H9 (cell line): ENCODE results near the gene TLK1. TPM values are rescaled to one million over a fixed set of nuclear protein-coding genes. Genes with fewer than 3 reads are reported as not detected.

ENCODE experiments used
- DNase-seq: peaks from one replicate; pipeline ENCODE4 v3.0.0-alpha.2; 2017
- H2AFZ ChIP-seq: one replicate; pipeline ENCODE4 v1.6.1; 2013; ENCODE audit warnings: mild to moderate bottlenecking, low read length, control low read depth, moderate library complexity
- H2AK5ac ChIP-seq: 2 replicates; pipeline ENCODE4 v1.6.1; 2013; ENCODE audit warnings: low read length, control low read depth, mixed read lengths; ENCODE audit not compliant: insufficient read length
- H2BK120ac ChIP-seq: one replicate; pipeline ENCODE4 v1.6.1; 2013; ENCODE audit warnings: low read depth, mild to moderate bottlenecking, low read length, control low read depth, inconsistent platforms; ENCODE audit not compliant: poor library complexity, severe bottlenecking
- H2BK12ac ChIP-seq: 2 replicates; pipeline ENCODE4 v1.6.1; 2013; ENCODE audit warnings: low read length, control low read depth, mixed read lengths, low read depth; ENCODE audit not compliant: insufficient read length
- H2BK15ac ChIP-seq: 2 replicates; pipeline ENCODE4 v1.6.1; 2013; ENCODE audit warnings: low read depth, low read length, control low read depth
- H2BK20ac ChIP-seq: one replicate; pipeline ENCODE4 v1.6.1; 2013; ENCODE audit warnings: low read depth, mild to moderate bottlenecking, low read length, control low read depth, inconsistent platforms; ENCODE audit not compliant: poor library complexity, severe bottlenecking
- H2BK5ac ChIP-seq: 2 replicates; pipeline ENCODE4 v1.6.1; 2013; ENCODE audit warnings: low read length, control low read depth, mixed read lengths; ENCODE audit not compliant: insufficient read length
- H3K14ac ChIP-seq: 2 replicates; pipeline ENCODE4 v1.6.1; 2013; ENCODE audit warnings: low read length, control low read depth; ENCODE audit not compliant: insufficient read depth
- H3K18ac ChIP-seq: 2 replicates; pipeline ENCODE4 v1.6.1; 2013; ENCODE audit warnings: low read depth, mild to moderate bottlenecking, mixed read lengths, low read length, control low read depth; ENCODE audit not compliant: insufficient read length
- H3K23ac ChIP-seq: 2 replicates; pipeline ENCODE4 v1.6.1; 2013; ENCODE audit warnings: low read length, control low read depth, mixed read lengths, low read depth; ENCODE audit not compliant: insufficient read length
- H3K23me2 ChIP-seq: 2 replicates; pipeline ENCODE4 v1.6.1; 2013; ENCODE audit warnings: low read depth, mild to moderate bottlenecking, mixed read lengths, low read length, control low read depth; ENCODE audit not compliant: insufficient read length, poor library complexity, severe bottlenecking
- H3K27ac ChIP-seq: 2 replicates; pipeline ENCODE4 v1.5.1; 2013; ENCODE audit warnings: low read length, control low read depth, mixed read lengths, low read depth; ENCODE audit not compliant: insufficient read length
- H3K27me3 ChIP-seq: 2 replicates; pipeline ENCODE4 v1.6.1; 2013; ENCODE audit warnings: low read length, control low read depth, inconsistent platforms; ENCODE audit not compliant: insufficient read depth
- H3K4ac ChIP-seq: 2 replicates; pipeline ENCODE4 v1.6.1; 2013; ENCODE audit warnings: low read depth, mild to moderate bottlenecking, control low read depth, inconsistent platforms, low read length, moderate library complexity
- H3K4me1 ChIP-seq: 2 replicates; pipeline ENCODE4 v1.6.1; 2013; ENCODE audit warnings: low read length, control low read depth, inconsistent platforms; ENCODE audit not compliant: insufficient read depth
- H3K4me2 ChIP-seq: 2 replicates; pipeline ENCODE4 v1.6.1; 2013; ENCODE audit warnings: low read length, control low read depth, mixed read lengths; ENCODE audit not compliant: insufficient read length, insufficient read depth
- H3K56ac ChIP-seq: 2 replicates; pipeline ENCODE4 v1.6.1; 2013; ENCODE audit warnings: low read depth, mild to moderate bottlenecking, mixed read lengths, low read length, control low read depth; ENCODE audit not compliant: insufficient read length
- H3K79me1 ChIP-seq: 2 replicates; pipeline ENCODE4 v1.6.1; 2013; ENCODE audit warnings: low read depth, mild to moderate bottlenecking, moderate library complexity, low read length, control low read depth, inconsistent platforms; ENCODE audit not compliant: insufficient read depth, poor library complexity, severe bottlenecking
- H3K79me2 ChIP-seq: 2 replicates; pipeline ENCODE4 v1.6.1; 2013; ENCODE audit warnings: low read length, control low read depth, inconsistent platforms; ENCODE audit not compliant: insufficient read depth
- H3K9ac ChIP-seq: 2 replicates; pipeline ENCODE4 v1.6.1; 2013; ENCODE audit warnings: low read length, control low read depth, mixed read lengths; ENCODE audit not compliant: insufficient read length; ENCODE audit errors: extremely low read depth
- H3K9me3 ChIP-seq: one replicate; pipeline ENCODE4 v1.6.1; 2013; ENCODE audit warnings: low read depth, low read length, inconsistent platforms; ENCODE audit not compliant: control insufficient read depth
- H3T11ph ChIP-seq: one replicate; pipeline ENCODE4 v1.6.1; 2013; ENCODE audit warnings: mild to moderate bottlenecking, low read length, control low read depth, inconsistent platforms
- H4K20me1 ChIP-seq: one replicate; pipeline ENCODE4 v1.6.1; 2013; ENCODE audit not compliant: control insufficient read depth, insufficient read length, insufficient read depth
- H4K5ac ChIP-seq: 2 replicates; pipeline ENCODE4 v1.6.1; 2013; ENCODE audit warnings: low read depth, mild to moderate bottlenecking, mixed read lengths, low read length, control low read depth; ENCODE audit not compliant: insufficient read length
- H4K8ac ChIP-seq: replicated peaks from 2 replicates; pipeline ENCODE4 v1.6.1; 2013; ENCODE audit warnings: low read length, control low read depth, mixed read lengths, low read depth; ENCODE audit not compliant: insufficient read length
- H4K91ac ChIP-seq: 2 replicates; pipeline ENCODE4 v1.6.1; 2013; ENCODE audit warnings: low read depth, mild to moderate bottlenecking, moderate library complexity, mixed read lengths, low read length, control low read depth; ENCODE audit not compliant: insufficient read length
- H3K27ac Mint-ChIP-seq, 3 experiments: 2 replicates in 2 of 3; 3 replicates in 1 of 3; pipeline ENCODE4 v1.8.0; 2020 to 2021; ENCODE audit warnings: mixed read lengths in 3 of 3, mild to moderate bottlenecking in 1 of 3, moderate library complexity in 1 of 3
- H3K27me3 Mint-ChIP-seq: 2 replicates; pipeline ENCODE4 v1.8.0; 2021; ENCODE audit warnings: low read depth, mild to moderate bottlenecking, moderate library complexity, mixed read lengths
- H3K36me3 Mint-ChIP-seq, 3 experiments: 2 replicates in 2 of 3; 3 replicates in 1 of 3; pipeline ENCODE4 v1.8.0; 2020 to 2021; ENCODE audit warnings: low read depth in 3 of 3, mixed read lengths in 3 of 3; ENCODE audit not compliant: insufficient read depth in 1 of 3
- H3K4me1 Mint-ChIP-seq, 2 experiments: 2 replicates each; pipeline ENCODE4 v1.8.0; 2020; ENCODE audit warnings: mixed read lengths in 2 of 2
- H3K4me3 Mint-ChIP-seq, 2 experiments: 2 replicates in 1 of 2; 3 replicates in 1 of 2; pipeline ENCODE4 v1.8.0; 2020 to 2021; ENCODE audit warnings: mild to moderate bottlenecking in 2 of 2, mixed read lengths in 2 of 2, moderate library complexity in 1 of 2
- H3K9me3 Mint-ChIP-seq, 2 experiments: 2 replicates in 1 of 2; 3 replicates in 1 of 2; pipeline ENCODE4 v1.8.0; 2020; ENCODE audit warnings: mild to moderate bottlenecking in 2 of 2, mixed read lengths in 2 of 2, moderate library complexity in 1 of 2
- CTCF ChIP-seq: fragments of 200-600 bp; sonication (generic); conservative IDR thresholded peaks from 3 replicates; pipeline ENCODE4 v1.8.0; 2021; ENCODE audit warnings: antibody characterized with exemption, mild to moderate bottlenecking
- WGBS: extraction: QIAGEN DNeasy Blood & Tissue Kit; methylation state at CpG from one replicate; pipeline ENCODE4 v1.1.7; 2013; ENCODE audit warnings: missing lambda C conversion rate, low lambda C conversion rate, mixed read lengths; ENCODE audit not compliant: insufficient read length; ENCODE audit errors: extremely low coverage; 5-methylcytosine and 5-hydroxymethylcytosine counted together
- total RNA-seq: library from RNA; stranded (reverse); gene quantifications from 2 replicates; pipeline ENCODE4 v1.2.1, GENCODE V29; 2021

The TLK1 gene
- total RNA-seq, 1 experiment from 2014 or later, result 112 TPM

- Mint-ChIP-seq H3K4me3 (no peak overlapping the region), H3K4me1 (no peaks in the 10 kb centered on the region), H3K27me3 (no peaks in the 10 kb centered on the region), H3K27ac (no peak overlapping the region), H3K9me3 (no peaks in the 10 kb centered on the region), H3K36me3 (no peaks in the 10 kb centered on the region; a peak in 1 of 7 replicates)
- no peak overlapping the region for H2BK12ac ChIP-seq
- no peak overlapping the region for H2BK20ac ChIP-seq
- no peak for TF ChIP-seq CTCF
- H3K4ac ChIP-seq, result no peak overlapping the region
- H3K79me2 ChIP-seq, result no peaks in the 10 kb centered on the region
- no peaks in the 10 kb centered on the region for H3K4me1 ChIP-seq
- no peak overlapping the region for H2BK120ac ChIP-seq
- H4K20me1 ChIP-seq, result no peaks in the 10 kb centered on the region
- no peak overlapping the region for H3K27ac ChIP-seq
- H3T11ph ChIP-seq, result no peak overlapping the region
- no peak overlapping the region for H2BK5ac ChIP-seq
- H3K9ac ChIP-seq, result no peak overlapping the region
- no peaks in the 10 kb centered on the region for H3K23me2 ChIP-seq
- no peak for DNase-seq
- no peak overlapping the region for H4K5ac ChIP-seq
- no peak overlapping the region for H2BK15ac ChIP-seq
- no peak overlapping the region for H2AFZ ChIP-seq
- H4K8ac ChIP-seq, result no peak overlapping the region
- H3K27me3 ChIP-seq, result no peaks in the 10 kb centered on the region
- no peak overlapping the region for H3K4me2 ChIP-seq
- no peaks in the 10 kb centered on the region for H3K9me3 ChIP-seq
- no peaks in the 10 kb centered on the region for H3K79me1 ChIP-seq
- no peak overlapping the region for H3K23ac ChIP-seq
- no peak overlapping the region for H4K91ac ChIP-seq
- WGBS, result no CpG with 5 or more reads among the region's 1 CpG
- H3K18ac ChIP-seq, result no peak overlapping the region
- H2AK5ac ChIP-seq, result no peak overlapping the region
- no peak overlapping the region for H3K56ac ChIP-seq
- no peak overlapping the region for H3K14ac ChIP-seq
These were observed 11.1 kb upstream of the TLK1 start for GRCh38 chr2:171171808-171172207.
